ENCODE results near the gene RBPJL.

RBPJL gene

DNA sequence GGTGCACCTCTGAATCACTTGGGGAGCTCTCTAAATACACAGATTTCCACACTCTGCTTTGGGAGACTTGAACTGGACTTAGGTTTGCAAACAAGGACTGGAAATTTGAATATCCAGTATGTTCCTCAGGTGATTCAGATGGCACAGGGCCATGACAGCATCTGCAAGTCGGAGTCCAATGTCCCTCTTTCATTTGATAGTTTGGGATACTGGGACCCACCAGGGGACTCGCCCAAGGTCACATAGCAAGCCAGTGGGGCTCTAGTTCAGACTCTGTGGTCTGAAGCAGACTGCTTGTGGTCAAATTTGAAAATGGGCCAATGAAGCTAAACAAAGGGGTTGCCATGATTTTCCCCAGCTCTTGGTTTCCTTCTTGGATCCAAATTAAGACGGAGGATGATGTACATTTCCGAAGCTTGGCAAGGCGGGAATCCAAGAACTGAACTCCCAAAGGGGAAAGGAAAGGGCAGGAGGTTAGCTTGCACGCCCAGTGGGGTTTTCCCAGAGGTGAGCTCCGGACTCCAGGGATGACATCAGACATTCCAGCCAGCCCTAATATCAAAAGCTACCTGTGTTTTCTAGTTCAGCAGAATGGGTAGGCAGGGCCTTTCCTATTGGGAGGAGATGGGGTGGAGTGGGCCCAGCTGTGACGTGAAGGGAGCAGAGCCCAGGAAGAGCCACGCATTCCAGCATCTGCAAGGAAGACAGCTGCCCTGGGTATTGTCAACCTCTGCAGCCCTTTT is 52.9 kb downstream of the RBPJL start:
- peak; percentile 79 for DNase-seq (ENCODE audit: low read depth)
- H3K4me3 ChIP-seq (ENCODE audit: low read depth, low read length), result no peak overlapping the region
- TF ChIP-seq, protein P1, sequence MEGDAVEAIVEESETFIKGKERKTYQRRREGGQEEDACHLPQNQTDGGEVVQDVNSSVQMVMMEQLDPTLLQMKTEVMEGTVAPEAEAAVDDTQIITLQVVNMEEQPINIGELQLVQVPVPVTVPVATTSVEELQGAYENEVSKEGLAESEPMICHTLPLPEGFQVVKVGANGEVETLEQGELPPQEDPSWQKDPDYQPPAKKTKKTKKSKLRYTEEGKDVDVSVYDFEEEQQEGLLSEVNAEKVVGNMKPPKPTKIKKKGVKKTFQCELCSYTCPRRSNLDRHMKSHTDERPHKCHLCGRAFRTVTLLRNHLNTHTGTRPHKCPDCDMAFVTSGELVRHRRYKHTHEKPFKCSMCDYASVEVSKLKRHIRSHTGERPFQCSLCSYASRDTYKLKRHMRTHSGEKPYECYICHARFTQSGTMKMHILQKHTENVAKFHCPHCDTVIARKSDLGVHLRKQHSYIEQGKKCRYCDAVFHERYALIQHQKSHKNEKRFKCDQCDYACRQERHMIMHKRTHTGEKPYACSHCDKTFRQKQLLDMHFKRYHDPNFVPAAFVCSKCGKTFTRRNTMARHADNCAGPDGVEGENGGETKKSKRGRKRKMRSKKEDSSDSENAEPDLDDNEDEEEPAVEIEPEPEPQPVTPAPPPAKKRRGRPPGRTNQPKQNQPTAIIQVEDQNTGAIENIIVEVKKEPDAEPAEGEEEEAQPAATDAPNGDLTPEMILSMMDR (conservative IDR thresholded peaks at IDR 0.05; ENCODE audit: low read depth, low read length), result no peak

DNA sequence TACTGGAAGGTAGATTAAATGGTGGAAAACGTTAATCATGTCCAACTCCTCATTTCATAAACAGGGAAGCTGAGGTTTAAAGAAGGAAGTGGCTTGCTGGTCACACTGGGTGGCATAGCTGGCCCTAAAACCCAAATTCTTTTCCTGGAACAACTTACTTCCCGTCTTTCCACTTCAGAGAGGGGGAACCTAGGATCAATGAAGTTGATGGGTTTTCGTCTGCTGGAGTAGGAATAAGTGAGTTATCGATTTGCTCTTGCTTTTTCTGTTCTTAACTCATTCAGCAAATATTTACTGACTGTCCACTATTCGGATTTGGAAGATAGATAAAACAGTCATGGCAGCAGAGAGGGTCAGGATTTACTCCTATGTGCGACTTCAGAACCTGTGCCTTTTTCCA is 55.2 kb downstream of the RBPJL start:
- no peak overlapping the region for H3K4me3 ChIP-seq (ENCODE audit: low read depth, low read length)
- no peak for DNase-seq (ENCODE audit: low read depth)
- TF ChIP-seq, protein P1 (conservative IDR thresholded peaks at IDR 0.05; ENCODE audit: low read depth, low read length), result no peak

DNA sequence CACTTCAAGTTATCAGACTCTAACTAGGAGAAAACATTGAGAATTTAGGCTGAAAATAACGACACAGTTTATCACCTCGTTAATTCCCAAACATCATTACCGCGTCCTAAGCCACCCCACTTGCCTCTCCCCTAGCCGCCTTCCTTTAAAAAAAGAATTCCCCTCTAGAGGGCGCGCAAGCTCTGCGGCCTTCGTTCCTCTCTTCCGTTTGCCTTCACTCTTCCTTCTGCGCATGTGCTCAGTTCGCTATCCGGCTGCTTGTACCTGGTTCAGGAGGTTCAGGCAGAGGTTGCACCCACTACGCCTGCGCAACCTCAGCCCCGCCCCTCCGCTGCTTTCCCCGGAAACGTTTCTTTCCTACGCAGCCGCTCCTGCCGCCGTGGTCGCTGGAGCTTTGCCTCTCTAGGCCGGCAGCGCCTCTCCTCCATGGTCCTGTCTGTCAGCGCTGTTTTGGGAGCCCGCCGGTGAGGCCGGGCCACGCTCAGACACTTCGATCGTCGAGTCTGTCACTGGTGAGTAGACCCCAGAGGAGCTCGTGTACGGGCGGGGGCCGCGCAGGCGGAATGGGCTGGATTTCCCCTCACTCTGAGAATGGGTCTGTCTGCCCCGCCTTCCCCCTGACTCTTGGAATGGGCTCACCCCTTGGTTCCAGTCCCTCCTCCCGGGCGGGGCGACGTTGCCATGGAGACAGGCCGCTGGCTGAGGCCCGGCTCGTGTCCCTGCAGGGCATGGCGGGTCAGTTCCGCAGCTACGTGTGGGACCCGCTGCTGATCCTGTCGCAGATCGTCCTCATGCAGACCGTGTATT is 56.4 kb downstream of the RBPJL start, which contains the start of gene SYS1:
TSS of gene SYS1 (plus strand) at position 353 of the 807 bp plus-strand sequence. CDS start at position 729, 376 bp downstream.
- TF ChIP-seq, protein P1 (conservative IDR thresholded peaks at IDR 0.05; ENCODE audit: low read depth, low read length), result peak; percentile 93
- DNase-seq (ENCODE audit: low read depth), result peak; percentile 99

DNA sequence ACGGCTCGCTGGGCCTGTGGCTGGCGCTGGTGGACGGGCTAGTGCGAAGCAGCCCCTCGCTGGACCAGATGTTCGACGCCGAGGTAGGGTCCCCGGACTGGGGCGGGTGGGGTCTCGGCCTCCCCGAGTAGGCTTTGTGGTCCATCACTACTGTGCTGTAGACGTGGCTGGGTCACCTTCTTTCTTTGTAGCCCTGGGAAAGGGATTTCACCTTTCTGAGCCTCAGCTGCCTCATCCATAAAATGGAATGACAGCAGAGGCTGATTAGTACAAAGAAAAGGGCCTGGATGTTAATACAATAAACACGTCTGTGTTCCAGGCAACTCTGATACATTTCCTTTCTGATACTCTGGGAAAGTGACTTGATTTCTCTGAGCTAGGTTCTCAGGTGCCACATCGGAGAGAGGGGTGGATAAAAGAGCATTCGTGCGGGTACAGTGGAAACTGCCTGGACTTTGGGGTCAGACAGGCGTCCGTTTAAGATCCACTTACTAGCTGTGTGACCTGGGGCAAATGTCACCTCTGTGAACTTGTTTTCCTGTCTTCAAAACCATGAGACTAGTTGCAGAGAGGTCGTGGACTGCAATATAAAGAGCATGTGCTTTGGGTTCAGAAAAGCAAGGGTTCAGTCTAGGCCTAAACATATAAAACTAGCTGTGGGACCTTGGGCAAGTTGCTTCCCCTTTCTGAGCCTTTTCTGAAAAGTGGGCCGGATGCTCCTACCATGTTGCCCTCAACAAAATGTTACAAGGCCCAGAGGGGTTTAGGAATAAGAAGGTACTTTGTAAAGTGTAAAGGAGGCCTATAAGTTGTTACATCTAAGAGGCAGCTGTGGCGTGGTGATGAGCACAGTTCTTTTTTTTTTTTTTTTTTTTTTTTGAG is 57.2 kb downstream of the RBPJL start:
- peak overlapping the region; percentile 88 for H3K4me3 ChIP-seq (ENCODE audit: low read depth, low read length)
- TF ChIP-seq, protein P1 (conservative IDR thresholded peaks at IDR 0.05; ENCODE audit: low read depth, low read length), result no peak
- DNase-seq (ENCODE audit: low read depth), result no peak

More for the DNA sequence above, 56.4 kb downstream of the RBPJL start, which contains the start of gene SYS1:
- peak within 1 kb of the TSS; percentile 88 for H3K4me3 ChIP-seq (ENCODE audit: low read depth, low read length)

DNA sequence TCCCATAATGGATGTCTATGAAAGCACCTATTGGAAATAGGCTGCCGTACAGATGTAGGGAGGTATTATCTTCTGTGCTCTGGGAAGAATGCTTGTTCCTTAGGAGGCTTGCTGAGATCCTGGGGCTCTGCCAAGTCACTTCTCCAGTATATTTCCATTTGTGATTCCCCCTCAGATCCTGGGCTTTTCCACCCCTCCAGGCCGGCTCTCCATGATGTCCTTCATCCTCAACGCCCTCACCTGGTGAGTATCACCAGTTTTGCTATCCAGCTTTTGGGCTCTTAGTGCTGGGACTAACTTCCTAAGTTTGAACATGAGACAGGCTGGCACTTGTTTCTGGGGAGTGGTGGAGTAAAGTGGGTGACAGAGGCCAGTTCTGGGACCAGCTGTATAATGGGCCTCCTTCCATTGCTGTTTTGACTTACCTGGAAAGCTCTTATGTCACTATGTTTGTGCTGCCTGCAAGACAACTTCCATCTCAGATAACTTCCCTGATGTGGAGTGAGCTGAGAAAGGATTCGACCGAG is 58.9 kb downstream of the RBPJL start:
- DNase-seq (ENCODE audit: low read depth), result no peak
- no peak overlapping the region for H3K4me3 ChIP-seq (ENCODE audit: low read depth, low read length)
- TF ChIP-seq, protein P1 (conservative IDR thresholded peaks at IDR 0.05; ENCODE audit: low read depth, low read length), result no peak

DNA sequence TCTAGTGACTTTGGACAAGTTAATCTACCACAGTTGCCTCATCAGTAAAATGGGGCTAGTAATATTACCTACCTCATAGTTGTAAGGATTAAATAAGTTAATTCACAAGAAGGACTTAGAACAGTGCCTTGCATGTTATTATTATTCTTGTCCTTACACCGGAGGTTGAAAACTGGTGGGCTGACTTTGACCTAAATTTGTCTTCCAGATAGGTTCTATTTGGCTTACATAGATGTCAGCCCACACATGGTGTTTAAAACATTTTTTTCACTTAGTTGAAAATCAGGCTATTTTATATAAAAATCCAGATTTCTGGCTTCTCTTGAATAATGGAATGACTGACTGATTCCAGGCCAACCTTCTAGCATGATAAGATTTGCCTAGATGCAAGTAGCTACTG is 59.6 kb downstream of the RBPJL start:
- no peak for DNase-seq (ENCODE audit: low read depth)
- TF ChIP-seq, protein P1 (conservative IDR thresholded peaks at IDR 0.05; ENCODE audit: low read depth, low read length), result no peak
- no peak overlapping the region for H3K4me3 ChIP-seq (ENCODE audit: low read depth, low read length)
